ENCODE results near the gene GRIN2A.

The GRIN2A gene

GRCh38 chr16:10027553-10027952 is 154.7 kb downstream of the GRIN2A start:
- no peak for DNase-seq

DNA sequence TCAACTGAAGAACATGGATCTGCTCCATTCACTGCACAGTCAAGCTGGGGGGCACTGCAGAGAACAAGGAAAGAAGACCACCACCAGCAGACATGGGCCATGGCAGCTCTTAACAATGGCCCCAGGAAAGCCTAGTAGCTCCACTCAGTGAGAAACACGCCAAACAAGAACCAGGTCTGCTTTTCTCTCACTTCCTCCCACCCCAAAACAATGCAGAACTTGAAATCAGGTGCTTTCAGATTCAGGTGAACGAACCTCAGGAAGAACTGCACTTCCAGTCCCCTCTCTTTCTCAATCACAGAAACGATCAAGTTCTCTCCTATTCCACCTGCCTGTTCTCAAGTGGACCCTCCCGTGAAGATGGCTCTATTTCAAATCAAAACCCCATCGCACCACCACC is 155.6 kb downstream of the GRIN2A start:
- DNase-seq, result no peak

DNA sequence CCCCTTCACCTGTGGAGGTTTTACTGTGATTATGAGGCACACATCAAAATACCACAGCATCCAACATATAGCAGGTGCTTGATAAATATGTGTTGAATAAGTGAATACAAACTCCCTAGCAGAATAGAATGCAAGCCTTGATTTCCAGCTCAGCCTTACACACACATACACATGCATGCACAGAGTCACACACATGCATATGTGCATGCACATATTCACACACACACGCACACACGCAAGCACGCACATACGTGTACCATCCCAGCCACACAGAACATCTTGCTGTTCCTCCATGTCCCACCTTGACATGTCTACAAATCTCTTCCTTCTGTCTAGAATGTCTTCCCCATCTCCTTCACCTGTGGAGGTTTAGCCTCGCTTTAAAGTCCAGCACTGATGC is 160.1 kb downstream of the GRIN2A start:
- DNase-seq, result no peak

DNA sequence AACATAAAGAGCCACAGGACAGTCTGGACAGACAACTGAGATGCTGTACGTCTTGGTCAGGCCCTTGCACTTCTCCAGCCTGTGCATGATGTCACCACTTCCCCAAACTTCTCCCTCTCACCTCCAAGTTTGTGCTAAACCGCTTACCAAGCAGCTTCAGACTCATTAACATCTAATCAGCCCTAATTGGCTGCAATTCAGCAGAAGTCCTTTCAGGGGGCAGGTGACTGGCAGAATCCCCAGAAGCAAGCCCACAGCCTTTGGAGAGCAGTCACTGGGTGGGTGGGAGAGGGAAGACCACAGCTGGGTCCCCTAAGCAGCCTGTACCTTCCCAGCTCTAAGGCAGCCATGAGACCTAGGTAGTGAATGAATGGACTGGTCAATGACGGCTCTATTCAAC is 161.4 kb downstream of the GRIN2A start:
- DNase-seq, result no peak

DNA sequence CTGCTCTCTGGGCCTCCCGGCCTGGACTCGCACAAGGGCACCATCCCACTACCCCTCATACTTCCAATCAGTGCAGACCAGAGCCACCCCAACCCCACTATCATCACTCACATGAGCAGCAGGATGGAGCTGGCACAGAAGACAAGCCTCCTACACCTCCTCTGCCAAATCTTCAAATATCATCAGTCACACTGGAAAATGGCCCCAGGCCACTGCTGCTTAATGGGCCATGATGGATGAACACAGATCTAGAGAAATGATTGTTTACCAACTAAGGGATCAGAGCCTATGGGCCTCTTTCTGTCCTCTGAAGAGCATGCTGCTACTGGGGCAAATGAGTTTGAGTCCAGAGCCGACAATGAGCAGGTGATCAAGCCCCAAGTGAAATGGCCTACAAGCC is 165.5 kb downstream of the GRIN2A start:
- DNase-seq, result no peak

GRCh38 chr16:10015397-10015796 is 166.8 kb downstream of the GRIN2A start:
- DNase-seq, result no peak

- DNase-seq, result no peak
Observed at GRCh38 chr16:10013774-10014173, 168.5 kb downstream of the GRIN2A start.

DNA sequence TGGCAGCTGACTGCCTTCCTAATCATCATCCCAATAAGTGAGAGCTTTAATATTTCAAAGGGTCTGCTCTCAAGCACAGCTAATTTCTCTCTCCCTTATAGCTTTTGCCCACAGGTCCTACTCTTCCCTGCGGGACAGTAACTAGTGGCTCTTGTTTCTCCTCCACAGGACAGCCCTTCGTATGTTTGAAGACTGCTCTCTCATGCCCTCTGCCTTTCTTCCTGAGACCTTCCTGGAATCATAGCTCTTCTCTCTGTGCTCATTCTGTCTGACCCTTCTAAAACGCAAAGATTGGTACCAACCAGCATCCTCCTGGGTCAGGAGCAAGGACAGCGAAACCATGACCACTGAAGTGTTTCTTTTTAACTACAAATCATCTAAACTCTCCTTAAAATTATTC is 168.9 kb downstream of the GRIN2A start:
- DNase-seq, result no peak

DNA sequence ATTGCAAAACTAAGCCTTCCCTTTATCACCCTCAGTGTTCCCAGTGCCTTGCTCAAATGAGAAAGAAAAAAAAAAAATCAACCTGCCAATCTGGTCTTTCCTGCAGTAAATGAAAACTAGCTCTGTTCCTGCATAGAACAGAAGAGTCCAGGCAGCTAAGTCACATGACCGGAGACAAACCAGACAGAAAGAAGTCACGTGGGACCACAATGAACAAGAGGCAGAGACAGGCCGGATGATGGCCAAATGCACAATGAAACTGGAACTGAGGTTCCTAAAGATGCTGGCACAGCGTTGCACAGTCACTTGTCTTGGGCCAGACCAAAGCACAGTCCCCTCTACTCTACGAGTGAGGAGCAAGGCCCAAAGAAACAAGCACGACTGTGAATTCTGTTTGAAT is 172.5 kb downstream of the GRIN2A start:
- no peak for DNase-seq

GRCh38 chr16:10003486-10003885 is 178.7 kb downstream of the GRIN2A start:
- DNase-seq, result no peak

DNA sequence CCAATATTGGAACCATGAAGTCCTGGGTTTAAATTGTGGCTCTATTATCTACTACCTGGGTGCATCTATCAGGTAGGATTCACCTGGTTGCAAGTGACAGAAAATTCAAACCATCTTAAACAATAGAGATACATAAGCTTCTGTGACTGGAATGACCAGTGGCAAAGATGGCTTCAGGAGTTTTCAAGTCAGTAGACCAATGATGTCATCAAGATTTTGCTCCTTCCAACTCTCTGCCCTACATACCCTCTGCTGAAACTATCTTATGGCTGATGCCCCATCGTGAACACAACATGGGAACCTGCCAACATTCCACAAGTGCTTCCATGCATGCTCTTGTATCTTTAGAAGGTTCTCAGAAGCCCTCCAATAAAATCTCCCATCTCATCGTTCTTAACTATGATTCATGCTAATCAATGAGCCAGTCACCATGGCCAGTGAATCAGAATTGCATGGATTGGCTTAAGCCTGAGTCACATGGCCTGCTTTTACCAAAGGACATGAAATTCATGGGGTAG is 180.9 kb downstream of the GRIN2A start:
- no peak for DNase-seq

GRCh38 chr16:9996221-9996620 is 186.0 kb downstream of the GRIN2A start:
- DNase-seq, result no peak

DNA sequence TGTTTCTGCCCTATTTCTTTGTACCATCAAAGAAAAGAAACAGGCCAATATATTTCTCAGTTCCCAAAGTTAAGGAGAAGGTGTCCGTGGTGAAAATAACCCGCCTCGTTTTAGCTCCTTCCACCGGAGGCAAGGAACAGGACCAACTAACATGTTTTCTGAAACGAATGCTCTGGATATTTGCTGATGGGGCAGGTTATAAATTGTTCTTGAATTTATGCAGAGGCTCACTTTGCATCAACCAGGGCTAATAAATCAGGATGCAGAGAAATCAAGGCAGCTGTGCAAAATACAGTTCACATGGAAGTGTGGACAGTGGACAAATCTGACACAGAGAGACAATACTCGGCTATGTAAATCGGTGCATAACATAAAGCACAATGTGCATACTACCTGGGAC is 189.8 kb downstream of the GRIN2A start:
- no peak for DNase-seq

GRCh38 chr16:9980981-9981380 is 201.2 kb downstream of the GRIN2A start:
- no peak for DNase-seq

DNA sequence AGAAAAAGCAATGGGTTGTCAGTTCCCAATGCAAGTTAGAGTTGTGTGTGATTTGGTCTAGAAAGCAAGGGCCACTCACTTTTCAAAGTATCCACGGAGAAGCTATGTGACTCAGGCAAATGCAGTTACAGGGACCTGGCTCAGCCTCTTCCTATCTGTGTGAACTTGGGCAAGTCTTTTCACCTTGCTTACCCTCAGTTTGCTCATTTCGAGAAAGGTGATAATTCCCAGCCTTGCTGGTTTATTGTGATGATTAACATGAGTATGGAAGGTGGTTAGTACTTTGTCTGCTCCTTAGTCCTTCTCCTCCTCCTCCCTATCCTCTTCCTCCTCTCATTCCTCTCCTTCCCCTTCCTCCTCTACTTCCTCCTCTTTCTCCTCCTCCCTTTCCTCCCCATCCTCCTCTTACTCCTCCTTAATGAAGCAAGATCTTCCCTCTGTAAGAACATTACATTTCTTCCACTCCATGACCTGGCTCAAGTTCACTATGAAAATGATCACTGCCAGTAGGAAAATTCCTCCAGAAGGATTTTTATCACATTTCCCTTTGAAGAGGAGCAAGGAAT is 204.0 kb downstream of the GRIN2A start:
- no peak for DNase-seq

DNA sequence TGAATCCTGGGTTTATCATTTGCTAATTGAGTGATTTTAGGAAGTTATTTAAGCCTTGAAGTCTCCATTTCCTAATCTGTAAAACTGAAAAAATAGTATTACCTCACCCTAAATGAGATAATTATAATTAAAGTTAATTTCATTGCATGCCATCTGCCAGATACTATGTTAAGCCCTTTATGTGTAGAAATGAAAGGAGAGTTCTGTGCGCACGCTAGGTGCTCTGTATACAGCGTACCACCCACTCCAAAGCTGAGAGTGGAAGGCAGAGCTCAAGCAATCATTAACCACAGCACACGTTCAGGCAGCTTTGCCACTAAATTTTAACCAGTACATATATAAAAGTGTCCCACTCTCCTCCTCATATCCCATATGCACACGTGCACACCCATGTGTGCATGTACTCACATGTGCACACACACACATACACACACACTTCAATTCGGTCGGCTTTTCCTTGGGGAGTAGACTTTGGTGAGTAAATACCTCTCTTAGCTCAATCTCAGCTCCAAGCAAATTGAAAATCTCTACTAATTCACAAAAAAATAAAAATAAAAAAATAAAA is 204.8 kb downstream of the GRIN2A start:
- DNase-seq, result no peak

DNA sequence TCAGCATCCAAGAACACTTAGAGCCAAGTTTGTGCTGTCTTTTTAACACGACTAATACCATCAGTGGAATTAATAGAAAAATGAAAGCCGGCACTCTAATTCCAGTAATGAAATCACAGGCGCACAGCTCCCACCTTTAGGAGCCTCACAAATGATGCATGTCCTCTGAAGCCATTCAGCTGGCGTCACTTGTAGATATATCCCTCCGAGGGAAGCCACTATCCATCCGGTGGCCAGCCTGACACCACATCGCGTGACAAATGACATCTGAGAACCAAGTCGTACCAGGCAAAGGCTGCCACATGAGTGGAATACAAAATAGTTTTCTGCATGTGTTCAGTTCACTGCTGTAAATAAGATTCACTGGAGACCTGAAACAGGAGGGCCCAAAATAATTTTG is 205.6 kb downstream of the GRIN2A start:
- no peak for DNase-seq

DNA sequence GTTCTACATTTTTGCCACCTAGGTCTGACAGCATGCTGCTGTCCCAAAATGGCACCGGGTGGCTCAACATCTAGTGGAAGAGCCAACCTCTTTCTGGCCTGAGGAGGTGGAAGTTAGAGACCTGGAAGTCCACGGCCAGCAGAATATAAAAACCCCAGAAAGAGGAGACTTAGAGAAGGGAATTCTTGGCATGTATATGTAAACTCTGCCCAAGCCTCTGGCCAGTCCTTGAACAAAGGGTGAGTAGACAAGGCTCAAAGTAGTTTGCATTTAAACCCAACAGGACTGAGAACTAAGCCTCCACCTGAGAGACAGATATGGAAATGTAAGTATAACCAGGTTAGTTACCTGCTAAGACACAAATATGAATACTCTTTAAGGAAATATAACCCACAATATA is 210.3 kb downstream of the GRIN2A start:
- DNase-seq, result no peak

DNA sequence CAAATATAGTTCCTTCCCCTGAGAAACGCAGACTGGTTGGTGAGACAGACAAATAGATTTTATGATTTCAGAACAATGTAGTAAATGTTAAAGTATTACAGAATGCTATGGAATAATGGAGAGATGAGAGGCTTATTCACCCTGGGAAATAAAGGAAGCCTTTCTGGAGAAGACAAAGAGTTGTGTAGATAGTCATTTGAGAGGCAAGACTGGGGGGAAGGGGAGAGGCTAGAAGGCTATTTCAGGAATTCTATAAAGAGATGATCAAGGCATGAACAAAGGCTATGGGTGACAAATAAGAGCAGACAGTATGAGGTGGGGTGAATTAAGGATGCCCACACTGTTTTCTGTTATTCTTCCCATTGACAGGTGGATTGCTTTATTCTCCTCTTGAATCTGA is 211.4 kb downstream of the GRIN2A start:
- no peak for DNase-seq

DNA sequence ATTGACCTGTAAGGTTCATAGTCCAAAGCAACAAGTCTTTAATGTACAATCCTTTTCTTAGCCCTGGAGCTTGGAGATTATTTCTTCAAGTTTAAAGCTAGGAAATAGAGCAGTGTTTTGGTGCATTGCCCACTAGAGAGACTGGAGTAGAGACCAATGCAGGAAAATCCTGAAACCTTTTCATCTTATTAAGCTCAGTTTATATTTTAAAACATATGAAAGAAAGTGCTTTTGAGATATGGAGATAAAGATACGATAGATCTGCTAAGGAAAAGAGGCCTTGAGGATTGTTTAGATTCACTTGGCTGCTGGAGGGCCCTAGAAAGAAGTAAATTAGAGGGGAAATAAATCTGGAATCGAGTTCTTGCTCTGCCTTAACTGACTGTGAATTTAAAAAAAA is 212.0 kb downstream of the GRIN2A start:
- no peak for DNase-seq

DNA sequence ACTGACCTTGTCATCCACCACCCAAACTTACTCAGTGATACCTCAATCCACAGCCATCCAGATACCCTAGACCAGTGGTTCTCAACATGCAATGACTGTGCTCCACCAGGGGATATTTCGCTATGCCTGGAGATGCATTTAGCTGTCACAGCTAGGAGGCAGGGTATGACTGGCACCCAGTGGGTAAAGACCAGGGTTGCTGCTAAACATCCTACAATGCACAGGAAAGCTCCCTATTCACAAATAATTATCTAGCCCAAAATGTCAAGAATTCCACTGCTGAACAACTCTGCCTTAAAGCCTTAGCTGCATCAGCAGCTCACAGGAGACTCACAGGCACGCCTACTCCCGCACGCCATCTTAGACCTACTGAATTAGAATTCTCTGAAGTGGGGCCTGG is 212.6 kb downstream of the GRIN2A start:
- no peak for DNase-seq

- no peak for DNase-seq
Observed at GRCh38 chr16:9966569-9967157, 215.6 kb downstream of the GRIN2A start.

- DNase-seq, result no peak
Observed at GRCh38 chr16:9965079-9965478, 217.1 kb downstream of the GRIN2A start.

GRCh38 chr16:9964426-9964825 is 217.8 kb downstream of the GRIN2A start:
- no peak for DNase-seq

DNA sequence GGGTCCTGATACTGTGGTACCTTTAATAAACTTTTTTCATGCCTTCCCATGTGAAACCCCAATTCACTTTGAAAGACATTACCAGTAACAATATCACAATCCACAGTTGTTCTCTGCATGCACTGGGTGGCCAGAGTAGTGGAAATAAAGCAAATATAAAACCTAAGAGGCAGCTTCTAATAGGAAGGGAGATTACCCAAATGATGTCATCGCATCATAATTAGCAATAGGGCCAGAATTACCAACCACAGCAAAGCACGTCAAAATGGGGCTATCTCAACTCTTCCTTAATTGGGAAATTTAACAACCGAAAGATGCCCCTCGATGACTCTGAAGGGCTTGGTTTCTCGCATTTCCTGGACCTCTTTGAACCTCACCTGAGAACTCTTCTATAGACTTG is 224.8 kb downstream of the GRIN2A start:
- no peak for DNase-seq

Data from hematopoietic multipotent progenitor cell treated with erythropoietin and hydrocortisone succinate and interleukin-3 and kit ligand, for 6 days (in vitro differentiated cells).